ENCODE data around the gene UBE4B. TPM values are rescaled to one million over a fixed set of nuclear protein-coding genes. Genes with fewer than 3 reads are reported as not detected.

The UBE4B gene
- total and polyA plus RNA-seq, 2 donors (not counting 1 experiment from before 2014, with no cell fraction given) = 21.7 to 57.5 TPM

GRCh38 chr1:10155087-10155712 is 122.4 kb downstream of the UBE4B start:
- no peak for TF ChIP-seq EZH2 (IDR thresholded peaks at IDR 0.05; ENCODE audit: borderline replicate concordance, insufficient read depth, low read depth, low read length, poor library complexity, severe bottlenecking)
- TF ChIP-seq CTCF (IDR thresholded peaks at IDR 0.05) = no peak
- H3K27me3 ChIP-seq (replicated peaks in 1 of 4; ENCODE audit: control extremely low read depth in 1 of 4, control insufficient read depth in 3 of 4, insufficient read depth in 4 of 4, low read length in 3 of 4) = no peaks in the 10 kb centered on the region
- ChIA-PET POLR2A (no interaction called here), CTCF (no interaction called here)
- Mint-ChIP-seq H3K4me1 (no peaks in the 10 kb centered on the region), H3K27me3 (no peaks in the 10 kb centered on the region), H3K9me3 (ENCODE audit: insufficient read depth) (no peaks in the 10 kb centered on the region), H3K4me3 (no peak overlapping the region), H3K27ac (peak overlapping the region; percentile 21)
- no peaks in the 10 kb centered on the region for H4K20me1 ChIP-seq (ENCODE audit: control insufficient read depth, insufficient read depth, low read length, poor library complexity, severe bottlenecking)
- intact Hi-C loops (cut with micrococcal nuclease) = no loop called here
- no peak overlapping the region for H3K27ac ChIP-seq (ENCODE audit: low read length in 2 of 2)
- H3K4me2 ChIP-seq (replicated peaks; ENCODE audit: low read depth, low read length, poor library complexity, severe bottlenecking) = no peak overlapping the region
- peaks cover 3 to 23% of the 10 kb centered on the region in 2 experiments for H3K36me3 ChIP-seq (replicated peaks in 1 of 2; ENCODE audit: control extremely low read depth in 1 of 2, control insufficient read depth in 1 of 2, extremely low read depth in 1 of 2, insufficient read depth in 2 of 2, low read length in 1 of 2)
- H3K79me2 ChIP-seq (ENCODE audit: control insufficient read depth, insufficient read depth, low read length) = no peaks in the 10 kb centered on the region
- no peak overlapping the region for H3K9ac ChIP-seq (ENCODE audit: low read length)
- DNase-seq (no peak), ATAC-seq (ENCODE audit: low read depth) (no peak)
- H2AFZ ChIP-seq (ENCODE audit: insufficient read depth, low read depth, low read length, poor library complexity, severe bottlenecking) = no peak overlapping the region
- H3K9me3 ChIP-seq (ENCODE audit: control extremely low read depth in 1 of 3, control insufficient read depth in 2 of 3, insufficient read depth in 1 of 3, low read length in 2 of 3) = no peaks in the 10 kb centered on the region
- WGBS (ENCODE audit: insufficient coverage) = 97% methylated on average over 2 of the region's 4 CpGs
- no peaks in the 10 kb centered on the region for H3K4me1 ChIP-seq (ENCODE audit: control insufficient read depth in 2 of 2, insufficient read depth in 2 of 2, low read length in 2 of 2)
- H3K4me3 ChIP-seq (ENCODE audit: control extremely low read depth in 1 of 5, extremely low read depth in 1 of 5, insufficient read depth in 1 of 5, low read depth in 2 of 5, low read length in 4 of 5) = no peak overlapping the region

- no peak overlapping the region for H3K27ac Mint-ChIP-seq
- H3K4me1 ChIP-seq (ENCODE audit: control insufficient read depth in 2 of 2, insufficient read depth in 2 of 2, low read length in 2 of 2) = no peaks in the 10 kb centered on the region
- no peak overlapping the region for H3K27ac ChIP-seq (ENCODE audit: low read length in 2 of 2)
- no peak overlapping the region for H3K4me3 Mint-ChIP-seq
- no peak for ATAC-seq (ENCODE audit: low read depth)
- ChIA-PET CTCF (interaction anchor here (1.3 kb wide), 1 partner anchor 50 kb away, joined by 3 read pairs; the partner anchor contains the start of gene KIF1B), POLR2A (no interaction called here)
- no peak overlapping the region for H2AFZ ChIP-seq (ENCODE audit: insufficient read depth, low read depth, low read length, poor library complexity, severe bottlenecking)
- no peak for DNase-seq
- no peaks in the 10 kb centered on the region for H3K4me1 Mint-ChIP-seq
- H3K36me3 ChIP-seq (replicated peaks in 1 of 2; ENCODE audit: control extremely low read depth in 1 of 2, control insufficient read depth in 1 of 2, extremely low read depth in 1 of 2, insufficient read depth in 2 of 2, low read length in 1 of 2) = peaks cover 5 to 18% of the 10 kb centered on the region in 2 experiments
- no peak overlapping the region for H3K9ac ChIP-seq (ENCODE audit: low read length)
- H3K79me2 ChIP-seq (ENCODE audit: control insufficient read depth, insufficient read depth, low read length) = no peaks in the 10 kb centered on the region
- H4K20me1 ChIP-seq (ENCODE audit: control insufficient read depth, insufficient read depth, low read length, poor library complexity, severe bottlenecking) = no peaks in the 10 kb centered on the region
- no peaks in the 10 kb centered on the region for H3K27me3 Mint-ChIP-seq
- intact Hi-C loops (cut with micrococcal nuclease) = no loop called here
- WGBS (ENCODE audit: insufficient coverage) = 100% methylated on average over 1 of the region's 3 CpGs
- no peak for TF ChIP-seq CTCF (IDR thresholded peaks at IDR 0.05)
- no peak for TF ChIP-seq EZH2 (IDR thresholded peaks at IDR 0.05; ENCODE audit: borderline replicate concordance, insufficient read depth, low read depth, low read length, poor library complexity, severe bottlenecking)
- H3K27me3 ChIP-seq (replicated peaks in 1 of 4; ENCODE audit: control extremely low read depth in 1 of 4, control insufficient read depth in 3 of 4, insufficient read depth in 4 of 4, low read length in 3 of 4) = no peaks in the 10 kb centered on the region
- no peak overlapping the region for H3K4me3 ChIP-seq (ENCODE audit: control extremely low read depth in 1 of 5, extremely low read depth in 1 of 5, insufficient read depth in 1 of 5, low read depth in 2 of 5, low read length in 4 of 5)
- H3K9me3 Mint-ChIP-seq (ENCODE audit: insufficient read depth) = no peaks in the 10 kb centered on the region
- no peaks in the 10 kb centered on the region for H3K9me3 ChIP-seq (ENCODE audit: control extremely low read depth in 1 of 3, control insufficient read depth in 2 of 3, insufficient read depth in 1 of 3, low read length in 2 of 3)
- H3K4me2 ChIP-seq (replicated peaks; ENCODE audit: low read depth, low read length, poor library complexity, severe bottlenecking) = no peak overlapping the region
These were observed 127.4 kb downstream of the UBE4B start for GRCh38 chr1:10160173-10160572.

Data from B cell (primary cell).